Measurements from ENCODE around the gene PFAS.

GRCh38 chr17:8300226-8300625 is 51.1 kb downstream of the PFAS start:
- TF ChIP-seq CTCF (IDR thresholded peaks at IDR 0.05) (no peak), EP300 (IDR thresholded peaks at IDR 0.05; ENCODE audit: low read depth) (no peak)

Data from transverse colon (tissue), 3 donors.